Measurements from ENCODE around the gene LRRC39.
"Not testable (repeated sequence)": the region's sequence is repeated elsewhere in the genome, so short reads cannot be mapped to it uniquely, and the experiment has no call there.

The LRRC39 gene

DNA sequence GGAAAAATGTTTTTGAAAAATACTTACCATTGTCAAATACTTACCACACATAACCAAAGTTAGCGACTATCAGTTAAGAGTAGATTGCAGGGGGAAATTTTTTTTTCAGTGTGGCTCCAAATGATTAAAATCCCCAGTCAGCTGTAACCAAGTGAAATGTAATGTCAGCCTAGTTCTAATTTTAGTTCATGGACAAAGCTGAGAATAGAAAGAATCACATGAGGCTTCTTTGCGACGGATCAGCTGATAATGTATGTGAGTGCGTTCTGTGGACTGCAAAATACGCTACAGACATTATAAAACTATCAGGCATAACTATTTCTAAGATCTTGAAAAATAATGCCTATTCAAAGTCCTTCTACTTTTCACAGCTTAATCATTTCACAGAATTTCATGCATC is at the start of gene LRRC39:
TSS of gene LRRC39 (minus strand) at position 166 of the 400 bp plus-strand sequence. CDS start 9,740 bp downstream, outside the sequence.
- no peak for DNase-seq (ENCODE audit: low read depth, low spot score)

- no peak for DNase-seq (ENCODE audit: low read depth, low spot score)
These were observed 44.4 kb upstream of the LRRC39 start for GRCh38 chr1:100222428-100222827.

DNA sequence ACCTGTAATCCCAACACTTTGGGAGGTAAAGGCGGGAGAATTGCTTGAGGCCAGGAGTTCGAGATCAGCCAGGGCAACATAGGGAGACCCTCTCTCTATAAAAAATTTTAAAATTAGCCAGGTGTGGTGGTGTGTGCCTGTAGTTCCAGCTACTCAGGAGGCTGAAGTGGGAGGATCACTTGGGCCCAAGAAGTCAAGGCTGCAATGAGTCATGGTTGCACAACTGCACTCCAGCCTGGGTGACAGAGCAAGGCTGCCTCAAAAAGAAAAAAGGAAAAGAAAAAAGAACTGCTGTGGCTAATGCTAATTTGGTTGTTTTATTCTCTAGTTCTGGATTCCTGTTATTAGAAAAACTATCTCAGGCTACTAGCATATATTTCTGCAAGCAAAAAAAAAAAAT is 41.8 kb upstream of the LRRC39 start:
- no peak for DNase-seq (ENCODE audit: low read depth, low spot score)

GRCh38 chr1:100219457-100219856 is 41.4 kb upstream of the LRRC39 start:
- no peak for DNase-seq (ENCODE audit: low read depth, low spot score)

DNA sequence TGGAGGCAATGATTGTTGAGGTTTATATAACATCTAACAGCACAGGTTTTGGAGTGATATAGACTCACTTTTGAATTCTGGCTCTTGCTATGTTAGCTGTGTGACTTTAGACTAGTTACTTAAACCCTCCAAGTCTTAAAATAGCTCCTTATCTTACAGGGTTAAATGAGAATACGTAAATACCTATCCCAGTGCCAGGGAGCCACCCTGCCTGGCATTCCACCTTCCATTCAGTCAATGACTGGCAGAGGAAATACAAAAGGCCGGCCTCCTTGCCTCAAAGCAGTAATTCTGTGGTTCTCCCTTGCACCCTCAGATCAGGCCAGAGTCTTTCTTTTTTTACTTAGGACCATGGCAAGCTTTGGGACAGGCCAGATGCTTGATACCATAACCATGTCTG is 39.8 kb upstream of the LRRC39 start:
- DNase-seq (ENCODE audit: low read depth, low spot score): no peak

DNA sequence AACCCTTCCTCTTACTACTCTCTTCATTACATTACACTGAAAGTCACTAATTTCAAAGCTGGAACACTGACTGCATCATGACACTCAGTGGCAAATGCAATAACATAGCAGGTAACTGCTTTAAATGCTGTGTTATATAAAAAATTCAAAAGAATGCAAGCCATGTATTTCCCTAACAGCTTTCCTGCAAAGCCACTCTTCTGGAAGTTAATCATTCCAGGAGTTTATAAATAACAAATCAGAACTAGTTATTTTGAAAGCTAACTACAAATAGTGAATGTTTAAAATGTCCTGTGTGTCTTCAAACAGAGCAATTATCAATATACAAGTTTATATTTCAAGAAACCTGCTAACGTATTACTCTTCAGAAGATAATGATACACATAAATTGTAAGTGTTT is 37.0 kb upstream of the LRRC39 start:
- no peak for DNase-seq (ENCODE audit: low read depth, low spot score)

GRCh38 chr1:100213141-100213540 is 35.1 kb upstream of the LRRC39 start:
- no peak for DNase-seq (ENCODE audit: low read depth, low spot score)

DNA sequence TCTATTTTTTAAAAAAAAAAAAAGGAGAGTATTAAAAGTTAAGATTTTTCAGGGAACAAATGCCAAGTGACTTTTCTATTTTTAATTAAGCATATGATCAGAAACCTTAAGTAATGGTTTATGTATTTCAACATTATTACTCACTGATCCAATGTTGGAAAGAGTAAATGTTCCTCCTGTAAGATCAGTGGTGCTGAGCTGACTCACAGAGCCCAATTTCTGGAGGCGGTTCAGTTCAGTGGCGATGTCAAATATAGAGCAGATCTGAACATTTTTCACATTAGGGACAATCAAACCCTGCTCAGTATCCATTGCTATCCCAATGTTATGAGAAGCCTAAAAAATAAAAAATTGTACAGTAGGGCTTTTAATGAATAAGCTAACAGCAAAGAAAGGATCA is 28.2 kb upstream of the LRRC39 start:
- no peak for DNase-seq (ENCODE audit: low read depth, low spot score)

DNA sequence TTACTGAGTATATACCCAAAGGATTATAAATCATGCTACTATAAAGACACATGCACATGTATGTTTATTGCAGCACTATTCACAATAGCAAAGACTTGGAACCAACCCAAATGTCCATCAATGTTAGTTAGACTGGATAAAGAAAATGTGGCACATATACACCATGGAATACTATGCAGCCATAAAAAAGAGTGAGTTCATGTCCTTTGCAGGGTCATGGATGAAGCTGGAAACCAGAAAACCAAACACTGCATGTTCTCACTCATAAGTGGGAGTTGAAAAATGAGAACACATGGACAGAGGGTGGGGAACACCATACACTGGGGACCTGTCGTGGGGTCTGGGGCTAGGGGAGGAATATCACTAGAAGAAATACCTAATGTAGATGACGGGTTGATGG is 27.5 kb upstream of the LRRC39 start:
- DNase-seq (ENCODE audit: low read depth, low spot score): not testable (repeated sequence)

DNA sequence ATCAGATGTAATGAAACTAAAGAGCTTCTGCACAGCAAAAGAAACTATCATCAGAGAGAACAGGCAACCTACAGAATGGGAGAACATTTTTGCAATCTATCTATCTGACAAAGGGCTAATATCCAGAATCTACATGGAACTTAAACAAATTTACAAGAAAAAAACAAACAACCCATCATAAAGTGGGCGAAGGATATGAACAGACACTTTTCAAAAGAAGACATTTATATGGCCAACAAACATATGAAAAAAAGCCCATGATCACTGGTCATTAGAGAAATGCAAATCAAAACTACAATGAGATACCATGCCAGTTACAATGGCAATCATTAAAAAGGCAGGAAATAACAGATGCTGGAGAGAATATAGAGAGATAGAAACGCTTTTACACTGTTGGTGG is 27.0 kb upstream of the LRRC39 start:
- not testable (repeated sequence) for DNase-seq (ENCODE audit: low read depth, low spot score)

DNA sequence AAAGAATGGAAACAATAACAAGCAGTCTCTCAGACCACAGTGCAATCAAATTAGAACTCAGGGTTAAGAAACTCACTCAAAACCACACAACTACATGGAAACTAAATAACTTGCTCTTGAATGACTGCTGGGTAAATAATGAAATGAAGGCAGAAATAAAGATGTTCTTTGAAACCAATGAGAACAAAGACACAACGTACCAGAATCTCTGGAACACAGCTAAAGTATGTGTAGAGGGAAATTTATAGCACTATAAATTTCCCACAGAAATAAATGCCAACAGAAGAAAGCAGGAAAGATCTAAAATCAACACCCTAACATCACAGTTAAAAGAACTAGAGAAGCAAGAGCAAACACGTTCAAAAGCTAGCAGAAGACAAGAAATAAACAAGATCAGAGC is 24.6 kb upstream of the LRRC39 start:
- DNase-seq (ENCODE audit: low read depth, low spot score): not testable (repeated sequence)

GRCh38 chr1:100200060-100200459 is 22.0 kb upstream of the LRRC39 start:
- peak; percentile 76 for DNase-seq (ENCODE audit: low read depth, low spot score)

DNA sequence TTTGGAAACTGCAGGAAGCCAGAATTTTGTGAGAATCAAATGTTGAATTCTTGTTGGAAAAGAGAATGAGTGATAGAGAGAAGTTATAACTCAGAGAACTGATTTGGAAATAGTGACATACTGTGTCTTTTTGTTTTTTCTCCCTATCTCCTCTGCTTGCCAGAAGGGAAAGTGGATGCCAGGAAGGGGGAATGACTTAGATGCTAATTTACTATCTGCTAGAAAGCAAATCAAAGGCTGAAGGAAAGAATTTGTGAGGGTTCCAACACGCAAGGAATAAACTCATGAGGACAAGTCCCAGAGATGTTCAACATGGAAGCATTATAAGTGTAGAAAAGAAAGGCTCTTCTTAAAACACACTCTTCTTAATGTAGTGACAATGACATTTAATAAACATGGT is 20.5 kb upstream of the LRRC39 start:
- no peak for DNase-seq (ENCODE audit: low read depth, low spot score)

DNA sequence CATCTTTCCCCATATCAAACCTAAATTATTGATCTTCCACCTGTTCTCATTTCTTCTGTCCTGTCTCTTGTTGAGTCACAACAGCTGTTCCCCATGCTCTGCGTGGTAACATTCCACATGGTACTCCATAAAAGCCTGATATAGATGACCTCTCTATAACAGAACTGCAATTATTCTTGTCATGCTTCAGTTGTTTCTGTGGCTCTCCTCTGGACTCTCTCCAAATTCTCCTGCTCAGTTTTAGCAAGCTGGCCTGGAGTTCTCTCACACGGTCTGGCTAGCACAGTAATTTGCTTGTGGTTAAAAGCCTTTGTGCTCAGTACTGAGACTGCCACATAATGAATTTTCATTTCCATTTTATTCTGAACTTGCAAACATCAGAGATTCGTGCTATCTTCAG is 10.6 kb upstream of the LRRC39 start:
- DNase-seq (ENCODE audit: low read depth, low spot score): no peak

DNA sequence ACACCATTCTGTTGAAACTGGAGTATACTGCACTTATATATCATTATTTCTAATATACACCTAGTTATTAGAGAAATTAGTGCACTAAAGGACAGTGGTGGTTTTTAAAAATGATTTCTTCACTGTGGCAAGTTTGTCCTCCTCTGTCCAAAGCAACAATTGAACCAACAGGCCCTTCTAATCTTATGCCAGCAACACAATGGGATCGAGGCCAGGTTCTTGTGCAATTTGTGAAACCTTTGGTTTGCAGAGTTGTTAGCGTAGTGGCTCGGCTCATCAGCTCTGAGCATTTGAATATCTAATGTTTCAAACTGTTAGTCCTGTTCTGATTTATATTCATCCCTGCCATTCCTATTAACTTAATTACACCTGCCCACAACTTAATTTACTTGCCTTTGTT is 9.9 kb upstream of the LRRC39 start:
- DNase-seq (ENCODE audit: low read depth, low spot score): no peak

DNA sequence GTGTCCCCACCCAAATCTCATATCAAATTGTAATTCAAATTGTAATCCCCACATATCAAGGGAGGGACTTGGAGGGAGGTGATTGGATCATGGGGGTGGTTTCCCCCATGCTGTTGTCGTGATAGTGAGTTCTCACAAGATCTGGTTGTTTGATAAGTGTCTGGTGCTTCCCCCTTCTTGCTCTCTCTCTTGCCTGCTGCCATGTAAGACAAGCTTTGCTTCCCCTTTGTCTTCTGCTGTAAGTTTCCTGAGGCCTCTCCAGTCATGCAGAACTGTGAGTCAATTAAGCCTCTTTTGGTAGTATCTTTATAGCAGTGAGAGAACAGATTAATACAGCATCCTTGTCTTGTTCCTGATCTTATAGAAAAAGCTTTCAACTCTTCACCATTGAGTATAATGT is 6.5 kb upstream of the LRRC39 start:
- no peak for DNase-seq (ENCODE audit: low read depth, low spot score)

DNA sequence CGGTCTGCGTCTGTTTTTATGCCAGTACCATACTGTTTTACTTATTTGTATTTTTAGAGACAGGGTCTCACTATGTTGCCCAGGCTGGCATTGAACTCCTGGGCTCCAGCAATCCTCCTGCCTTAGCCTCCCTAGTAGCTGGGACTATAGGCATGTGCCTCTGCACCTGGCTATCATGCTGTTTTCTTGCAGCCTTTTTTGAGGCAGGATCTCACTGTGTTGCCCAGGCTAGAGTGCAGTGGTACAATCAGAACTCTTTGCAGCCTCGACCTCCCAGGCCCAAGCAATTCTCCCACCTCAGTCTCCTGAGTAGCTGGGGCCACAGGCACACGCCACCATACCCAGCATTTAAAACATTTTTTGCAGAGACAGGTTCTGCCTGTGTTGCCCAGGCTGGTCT is 5.3 kb upstream of the LRRC39 start:
- no peak for DNase-seq (ENCODE audit: low read depth, low spot score)

DNA sequence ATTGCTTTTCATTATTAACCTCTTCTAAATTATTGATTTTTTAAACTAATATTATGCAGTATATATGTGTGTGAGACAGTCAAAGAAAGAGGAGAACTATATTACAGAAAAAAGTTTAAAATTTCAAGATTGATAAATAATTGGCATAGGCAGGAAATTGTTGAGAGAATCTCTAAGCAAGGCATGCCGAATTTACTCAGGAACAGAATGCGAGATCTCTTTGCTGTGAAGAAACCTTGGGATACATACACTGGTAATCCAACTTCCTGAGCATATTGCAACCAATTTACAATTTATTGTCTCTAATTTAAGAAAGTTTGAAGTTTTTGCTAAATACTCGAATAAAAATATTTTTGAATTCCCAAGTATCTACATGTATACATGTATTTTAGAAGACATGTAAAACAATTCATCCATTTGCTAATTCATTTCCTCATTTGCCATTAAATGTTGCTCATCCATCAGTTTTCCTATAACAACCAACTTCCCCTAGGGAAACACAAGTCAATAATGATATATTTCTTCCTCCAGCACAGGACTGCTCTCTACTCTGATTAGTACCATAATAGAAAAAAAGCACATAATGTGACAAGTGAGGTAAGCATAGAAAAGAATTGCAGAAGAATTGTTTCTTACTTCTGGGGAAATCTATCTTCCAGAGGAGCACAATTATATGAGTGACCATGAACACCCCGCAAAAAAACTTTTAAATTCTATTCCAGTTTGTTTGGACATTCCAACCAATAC is 588 bp downstream of the LRRC39 start:
- DNase-seq (ENCODE audit: low read depth, low spot score): no peak

DNA sequence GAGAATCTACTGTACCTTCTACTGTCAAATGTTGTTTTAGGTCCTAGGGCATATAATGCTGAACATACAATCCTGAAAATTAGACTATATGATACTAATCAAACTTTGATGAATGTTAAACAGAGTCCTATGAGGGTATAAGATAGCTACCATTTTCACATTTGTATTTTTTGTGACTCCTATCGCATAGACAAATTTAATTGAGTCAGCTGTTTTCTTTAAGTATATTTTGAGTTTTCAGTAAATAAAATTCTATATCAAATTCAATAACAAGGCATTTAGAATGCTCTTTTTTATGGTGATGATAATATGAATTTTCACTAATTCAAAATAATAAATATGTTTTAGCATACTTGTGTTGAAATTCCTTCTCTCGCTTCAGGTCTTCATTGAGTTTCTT is 10.0 kb downstream of the LRRC39 start:
- DNase-seq (ENCODE audit: low read depth, low spot score): no peak

DNA sequence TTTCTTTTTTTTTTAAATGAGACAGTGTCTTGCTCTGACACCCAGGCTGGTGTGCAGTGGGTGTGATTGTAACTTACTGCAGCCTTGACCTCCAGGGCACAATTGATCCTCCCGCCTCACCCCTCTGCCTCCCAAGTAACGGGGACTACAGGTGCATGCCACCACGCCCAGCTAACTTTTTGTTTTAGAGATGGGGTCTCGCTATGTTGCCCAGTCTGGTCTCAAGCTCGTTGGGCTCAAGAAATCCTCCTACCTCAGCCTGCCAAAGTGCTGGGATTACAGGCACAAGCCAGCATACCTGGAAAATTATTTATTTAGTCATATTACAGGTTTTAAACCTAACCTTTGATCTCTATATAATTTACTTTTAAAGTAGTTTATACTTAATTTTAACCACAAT is 13.4 kb downstream of the LRRC39 start:
- no peak for DNase-seq (ENCODE audit: low read depth, low spot score)

GRCh38 chr1:100164216-100164615 is 13.8 kb downstream of the LRRC39 start:
- no peak for DNase-seq (ENCODE audit: low read depth, low spot score)

- DNase-seq (ENCODE audit: low read depth, low spot score): no peak
These were observed 15.2 kb downstream of the LRRC39 start for GRCh38 chr1:100162881-100163280.

DNA sequence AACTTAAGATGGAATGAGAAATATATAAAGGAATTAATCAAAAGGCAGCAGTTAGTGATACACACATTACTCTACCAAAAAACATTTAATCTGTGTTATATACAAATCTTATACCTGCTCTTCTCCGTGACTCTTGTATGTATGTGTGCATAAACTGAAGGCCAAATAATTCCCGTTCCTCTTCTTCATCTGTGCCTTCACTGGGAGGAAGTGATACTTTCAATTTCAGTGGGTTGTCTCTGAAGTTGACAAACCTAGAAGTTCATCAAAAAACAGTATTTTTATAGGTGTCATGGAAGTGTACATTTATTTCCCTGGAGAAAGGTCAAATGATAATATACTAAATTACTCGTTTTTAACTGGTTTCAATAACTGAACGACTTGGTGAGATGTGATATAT is 25.8 kb downstream of the LRRC39 start:
- no peak for DNase-seq (ENCODE audit: low read depth, low spot score)

- DNase-seq (ENCODE audit: low read depth, low spot score): no peak
These were observed 26.4 kb downstream of the LRRC39 start for GRCh38 chr1:100151679-100152078.
